WTC11 (cell line): ENCODE data around the gene RWDD4. TPM values are rescaled to one million over a fixed set of nuclear protein-coding genes. Genes with fewer than 3 reads are reported as not detected.

Experiments used
- ATAC-seq: fragments of 200-7000 bp; cut with Tn5 transposase; 2 replicates; pipeline ENCODE4 v1.10.0; 2021; ENCODE audit warnings: mild to moderate bottlenecking, moderate library complexity
- CTCF ChIA-PET: fragments of 300-600 bp; sonication (Branson Sonifier 250); formaldehyde crosslinking; loops from one replicate; lab custom pipeline; 2021; ENCODE audit warnings: antibody characterized with exemption; lab: Charles Lee
- POLR2A ChIA-PET: fragments of 350-600 bp; sonication (Branson Sonifier 250); formaldehyde crosslinking; loops from one replicate; lab custom pipeline; 2021; ENCODE audit warnings: antibody characterized with exemption; lab: Charles Lee
- DNase-seq: peaks from one replicate; pipeline ENCODE4 v3.0.0; 2021; ENCODE audit warnings: low spot score
- H3K27ac Mint-ChIP-seq: 2 replicates; pipeline ENCODE4 v1.8.0; 2021; ENCODE audit warnings: mixed read lengths
- H3K27me3 Mint-ChIP-seq: 2 replicates; pipeline ENCODE4 v1.8.0; 2021; ENCODE audit warnings: low read depth, mild to moderate bottlenecking, moderate library complexity, mixed read lengths
- H3K36me3 Mint-ChIP-seq: 2 replicates; pipeline ENCODE4 v1.8.0; 2021; ENCODE audit warnings: mixed read lengths
- H3K4me1 Mint-ChIP-seq: 2 replicates; pipeline ENCODE4 v1.8.0; 2022; ENCODE audit warnings: mixed read lengths
- H3K4me3 Mint-ChIP-seq: 2 replicates; pipeline ENCODE4 v1.8.0; 2021; ENCODE audit warnings: mild to moderate bottlenecking, moderate library complexity, mixed read lengths
- H3K9me3 Mint-ChIP-seq: 2 replicates; pipeline ENCODE4 v1.8.0; 2021; ENCODE audit warnings: mixed read lengths
- CDX4 ChIP-seq: fragments of 250-450 bp; sonication (Bioruptor Pico); IDR thresholded peaks from 2 replicates; pipeline ENCODE4 v1.9.0; 2021; ENCODE audit warnings: moderate library complexity, mild to moderate bottlenecking, inconsistent platforms, borderline replicate concordance
- CREM ChIP-seq: sonication (generic); formaldehyde crosslinking; IDR thresholded peaks from 2 replicates; pipeline ENCODE4 v1.8.1; 2022; ENCODE audit warnings: mild to moderate bottlenecking, missing genetic modification reagents, moderate library complexity
- ELF4 ChIP-seq: sonication (generic); formaldehyde crosslinking; IDR thresholded peaks from 2 replicates; pipeline ENCODE4 v1.8.1; 2022; ENCODE audit warnings: low read depth, mild to moderate bottlenecking, moderate library complexity, missing genetic modification reagents
- FOXJ3 ChIP-seq: sonication (generic); formaldehyde crosslinking; IDR thresholded peaks from 2 replicates; pipeline ENCODE4 v1.9.0; 2021; ENCODE audit warnings: missing genetic modification reagents, mild to moderate bottlenecking, borderline replicate concordance
- HMGA2 ChIP-seq: fragments of 250-450 bp; sonication (Bioruptor Pico); IDR thresholded peaks from 2 replicates; pipeline ENCODE4 v1.4.0; 2021; ENCODE audit warnings: mild to moderate bottlenecking, moderate library complexity
- IRF2 ChIP-seq: sonication (generic); formaldehyde crosslinking; IDR thresholded peaks from 2 replicates; pipeline ENCODE4 v1.8.0; 2022; ENCODE audit warnings: low read depth, missing genetic modification reagents, borderline replicate concordance
- KAT7 ChIP-seq: sonication (generic); formaldehyde crosslinking; IDR thresholded peaks from 2 replicates; pipeline ENCODE4 v1.8.1; 2023; ENCODE audit warnings: missing genetic modification reagents, mild to moderate bottlenecking, borderline replicate concordance
- NFATC4 ChIP-seq: fragments of 250-450 bp; sonication (Bioruptor Pico); IDR thresholded peaks from 2 replicates; pipeline ENCODE4 v1.9.0; 2021; ENCODE audit warnings: mild to moderate bottlenecking
- NFYB ChIP-seq: sonication (generic); formaldehyde crosslinking; conservative IDR thresholded peaks from 2 replicates; pipeline ENCODE4 v1.8.0; 2022; ENCODE audit warnings: low read depth, missing genetic modification reagents
- PRDM15 ChIP-seq: sonication (generic); formaldehyde crosslinking; IDR thresholded peaks from 2 replicates; pipeline ENCODE4 v1.8.0; 2022; ENCODE audit warnings: missing genetic modification reagents
- SMAD4 ChIP-seq: sonication (generic); formaldehyde crosslinking; IDR thresholded peaks from 2 replicates; pipeline ENCODE4 v1.8.0; 2022; ENCODE audit warnings: mild to moderate bottlenecking, missing genetic modification reagents
- USF1 ChIP-seq: sonication (generic); formaldehyde crosslinking; IDR thresholded peaks from 2 replicates; pipeline ENCODE4 v1.8.0; 2022; ENCODE audit warnings: mild to moderate bottlenecking, missing genetic modification reagents
- ZBTB21 ChIP-seq: sonication (generic); formaldehyde crosslinking; IDR thresholded peaks from 2 replicates; pipeline ENCODE4 v1.8.1; 2023; ENCODE audit warnings: mild to moderate bottlenecking, missing genetic modification reagents, borderline replicate concordance
- ZMAT4 ChIP-seq: fragments of 250-450 bp; sonication (Bioruptor Pico); IDR thresholded peaks from 2 replicates; pipeline ENCODE4 v1.9.0; 2021; ENCODE audit warnings: mild to moderate bottlenecking
- ZNF121 ChIP-seq: sonication (generic); formaldehyde crosslinking; IDR thresholded peaks from 2 replicates; pipeline ENCODE4 v1.8.0; 2023; ENCODE audit warnings: missing genetic modification reagents
- ZNF232 ChIP-seq: sonication (generic); formaldehyde crosslinking; IDR thresholded peaks from 2 replicates; pipeline ENCODE4 v1.8.0; 2022; ENCODE audit warnings: mild to moderate bottlenecking, missing genetic modification reagents
- ZNF425 ChIP-seq: fragments of 250-450 bp; sonication (Bioruptor Pico); conservative IDR thresholded peaks from 2 replicates; pipeline ENCODE4 v1.9.0; 2021; ENCODE audit warnings: mild to moderate bottlenecking
- total RNA-seq: library from RNA; stranded (reverse); gene quantifications from 3 replicates; pipeline ENCODE4 v1.2.3, GENCODE V29; 2021
- TF ChIP-seq, protein P1 (sequence below): sonication (generic); formaldehyde crosslinking; IDR thresholded peaks from 2 replicates; pipeline ENCODE4 v1.8.1; 2023; ENCODE audit warnings: mild to moderate bottlenecking, missing genetic modification reagents, borderline replicate concordance
- TF ChIP-seq, protein P2 (sequence below): sonication (generic); formaldehyde crosslinking; IDR thresholded peaks from 2 replicates; pipeline ENCODE4 v1.8.1; 2023; ENCODE audit warnings: mild to moderate bottlenecking, missing genetic modification reagents, moderate library complexity
- TF ChIP-seq, protein P3 (sequence below): fragments of 200-600 bp; IDR thresholded peaks from 2 replicates; pipeline ENCODE4 v1.8.0; 2022; ENCODE audit warnings: antibody characterized with exemption

The RWDD4 gene
- total RNA-seq, 1 experiment from 2014 or later: 17.8 TPM

DNA sequence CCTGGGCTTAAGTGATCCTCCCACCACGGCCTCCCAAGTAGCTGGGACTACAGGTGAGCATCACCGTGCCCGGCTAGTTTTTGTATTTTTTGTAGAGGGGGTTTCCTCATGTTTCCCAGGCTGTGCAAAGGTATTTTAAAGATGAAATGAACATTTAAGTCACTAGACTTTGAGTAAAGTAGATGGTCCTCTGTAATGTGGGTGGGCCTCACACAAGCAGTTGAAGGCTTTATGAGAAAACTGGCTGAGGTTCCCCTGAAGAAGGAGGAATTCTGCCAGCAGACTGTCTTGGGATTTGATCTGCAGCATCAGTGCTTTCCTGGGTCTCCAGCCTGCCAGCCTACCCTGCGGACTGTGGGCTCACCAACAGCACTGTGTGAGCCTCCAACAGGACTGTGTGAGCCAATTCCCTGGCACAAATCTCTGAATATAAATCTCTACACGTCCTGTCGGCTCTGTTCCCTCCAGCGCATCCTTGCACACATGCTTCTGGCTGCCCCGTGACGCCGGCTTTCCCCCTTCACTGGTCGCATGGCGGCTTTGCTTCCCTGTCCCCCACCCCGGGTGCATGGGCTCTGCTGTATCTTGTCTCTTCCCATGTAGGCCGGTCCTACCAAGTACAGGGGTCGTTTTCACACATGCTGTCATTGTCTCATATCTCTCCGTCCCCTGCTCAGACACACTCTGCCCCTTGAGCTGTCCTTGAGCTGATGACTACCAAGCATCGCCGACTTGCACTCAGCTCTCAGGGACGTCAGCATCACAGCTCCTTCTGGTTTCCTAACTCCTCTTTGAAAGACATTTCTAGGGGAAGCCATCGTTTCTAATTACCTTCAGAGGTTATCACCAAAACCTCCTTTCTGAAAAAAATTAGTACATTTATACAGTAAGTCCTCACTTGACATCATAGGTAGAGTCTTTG is 46.4 kb downstream of the RWDD4 start (continued):
- TF ChIP-seq, protein P1, sequence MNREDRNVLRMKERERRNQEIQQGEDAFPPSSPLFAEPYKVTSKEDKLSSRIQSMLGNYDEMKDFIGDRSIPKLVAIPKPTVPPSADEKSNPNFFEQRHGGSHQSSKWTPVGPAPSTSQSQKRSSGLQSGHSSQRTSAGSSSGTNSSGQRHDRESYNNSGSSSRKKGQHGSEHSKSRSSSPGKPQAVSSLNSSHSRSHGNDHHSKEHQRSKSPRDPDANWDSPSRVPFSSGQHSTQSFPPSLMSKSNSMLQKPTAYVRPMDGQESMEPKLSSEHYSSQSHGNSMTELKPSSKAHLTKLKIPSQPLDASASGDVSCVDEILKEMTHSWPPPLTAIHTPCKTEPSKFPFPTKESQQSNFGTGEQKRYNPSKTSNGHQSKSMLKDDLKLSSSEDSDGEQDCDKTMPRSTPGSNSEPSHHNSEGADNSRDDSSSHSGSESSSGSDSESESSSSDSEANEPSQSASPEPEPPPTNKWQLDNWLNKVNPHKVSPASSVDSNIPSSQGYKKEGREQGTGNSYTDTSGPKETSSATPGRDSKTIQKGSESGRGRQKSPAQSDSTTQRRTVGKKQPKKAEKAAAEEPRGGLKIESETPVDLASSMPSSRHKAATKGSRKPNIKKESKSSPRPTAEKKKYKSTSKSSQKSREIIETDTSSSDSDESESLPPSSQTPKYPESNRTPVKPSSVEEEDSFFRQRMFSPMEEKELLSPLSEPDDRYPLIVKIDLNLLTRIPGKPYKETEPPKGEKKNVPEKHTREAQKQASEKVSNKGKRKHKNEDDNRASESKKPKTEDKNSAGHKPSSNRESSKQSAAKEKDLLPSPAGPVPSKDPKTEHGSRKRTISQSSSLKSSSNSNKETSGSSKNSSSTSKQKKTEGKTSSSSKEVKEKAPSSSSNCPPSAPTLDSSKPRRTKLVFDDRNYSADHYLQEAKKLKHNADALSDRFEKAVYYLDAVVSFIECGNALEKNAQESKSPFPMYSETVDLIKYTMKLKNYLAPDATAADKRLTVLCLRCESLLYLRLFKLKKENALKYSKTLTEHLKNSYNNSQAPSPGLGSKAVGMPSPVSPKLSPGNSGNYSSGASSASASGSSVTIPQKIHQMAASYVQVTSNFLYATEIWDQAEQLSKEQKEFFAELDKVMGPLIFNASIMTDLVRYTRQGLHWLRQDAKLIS: no peak
- TF ChIP-seq HMGA2 (CRISPR knock-in tag) (no peak), SMAD4 (no peak)
- TF ChIP-seq, all 79 proteins: peak for 0

- Mint-ChIP-seq H3K27ac (no peak overlapping the region), H3K27me3 (peaks cover 3% of the 10 kb centered on the region; the same call in 1 of the 2 replicates), H3K9me3 (peaks cover 10% of the 10 kb centered on the region; the same call in 1 of the 2 replicates), H3K4me3 (no peak overlapping the region), H3K4me1 (no peaks in the 10 kb centered on the region), H3K36me3 (no peaks in the 10 kb centered on the region)
- DNase-seq (no peak), ATAC-seq (no peak)
- ChIA-PET CTCF (no interaction called here), POLR2A (no interaction called here)
- no peak for TF ChIP-seq NFATC4 (CRISPR knock-in tag)
- no peak for TF ChIP-seq FOXJ3 (CRISPR knock-in tag)
- TF ChIP-seq, protein P2, sequence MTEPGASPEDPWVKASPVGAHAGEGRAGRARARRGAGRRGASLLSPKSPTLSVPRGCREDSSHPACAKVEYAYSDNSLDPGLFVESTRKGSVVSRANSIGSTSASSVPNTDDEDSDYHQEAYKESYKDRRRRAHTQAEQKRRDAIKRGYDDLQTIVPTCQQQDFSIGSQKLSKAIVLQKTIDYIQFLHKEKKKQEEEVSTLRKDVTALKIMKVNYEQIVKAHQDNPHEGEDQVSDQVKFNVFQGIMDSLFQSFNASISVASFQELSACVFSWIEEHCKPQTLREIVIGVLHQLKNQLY (CRISPR knock-in tag): no peak
- no peak for TF ChIP-seq ZNF121 (CRISPR knock-in tag)
- no peak for TF ChIP-seq CDX4 (CRISPR knock-in tag)
- TF ChIP-seq ELF4 (CRISPR knock-in tag): no peak
- no peak for TF ChIP-seq ZBTB21 (CRISPR knock-in tag)
- TF ChIP-seq ZNF425 (CRISPR knock-in tag): no peak
- TF ChIP-seq IRF2 (CRISPR knock-in tag): no peak
- TF ChIP-seq NFYB (CRISPR knock-in tag): no peak
- TF ChIP-seq, protein P3, sequence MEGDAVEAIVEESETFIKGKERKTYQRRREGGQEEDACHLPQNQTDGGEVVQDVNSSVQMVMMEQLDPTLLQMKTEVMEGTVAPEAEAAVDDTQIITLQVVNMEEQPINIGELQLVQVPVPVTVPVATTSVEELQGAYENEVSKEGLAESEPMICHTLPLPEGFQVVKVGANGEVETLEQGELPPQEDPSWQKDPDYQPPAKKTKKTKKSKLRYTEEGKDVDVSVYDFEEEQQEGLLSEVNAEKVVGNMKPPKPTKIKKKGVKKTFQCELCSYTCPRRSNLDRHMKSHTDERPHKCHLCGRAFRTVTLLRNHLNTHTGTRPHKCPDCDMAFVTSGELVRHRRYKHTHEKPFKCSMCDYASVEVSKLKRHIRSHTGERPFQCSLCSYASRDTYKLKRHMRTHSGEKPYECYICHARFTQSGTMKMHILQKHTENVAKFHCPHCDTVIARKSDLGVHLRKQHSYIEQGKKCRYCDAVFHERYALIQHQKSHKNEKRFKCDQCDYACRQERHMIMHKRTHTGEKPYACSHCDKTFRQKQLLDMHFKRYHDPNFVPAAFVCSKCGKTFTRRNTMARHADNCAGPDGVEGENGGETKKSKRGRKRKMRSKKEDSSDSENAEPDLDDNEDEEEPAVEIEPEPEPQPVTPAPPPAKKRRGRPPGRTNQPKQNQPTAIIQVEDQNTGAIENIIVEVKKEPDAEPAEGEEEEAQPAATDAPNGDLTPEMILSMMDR: no peak
- no peak for TF ChIP-seq ZNF232
- no peak for TF ChIP-seq USF1 (CRISPR knock-in tag)
- no peak for TF ChIP-seq KAT7 (CRISPR knock-in tag)
- TF ChIP-seq CREM (CRISPR knock-in tag): no peak
- no peak for TF ChIP-seq PRDM15
- TF ChIP-seq ZMAT4: no peak
Measured at GRCh38 chr4:183611210-183611830, 47.7 kb downstream of the RWDD4 start.
